Ecto neural progenitor cell (in vitro differentiated cells): ENCODE results near the gene CHIT1.

ENCODE experiments used
- DNase-seq: peaks from one replicate; pipeline ENCODE4 v3.0.0-alpha.2; 2018; ENCODE audit warnings: low spot score

The CHIT1 gene

DNA sequence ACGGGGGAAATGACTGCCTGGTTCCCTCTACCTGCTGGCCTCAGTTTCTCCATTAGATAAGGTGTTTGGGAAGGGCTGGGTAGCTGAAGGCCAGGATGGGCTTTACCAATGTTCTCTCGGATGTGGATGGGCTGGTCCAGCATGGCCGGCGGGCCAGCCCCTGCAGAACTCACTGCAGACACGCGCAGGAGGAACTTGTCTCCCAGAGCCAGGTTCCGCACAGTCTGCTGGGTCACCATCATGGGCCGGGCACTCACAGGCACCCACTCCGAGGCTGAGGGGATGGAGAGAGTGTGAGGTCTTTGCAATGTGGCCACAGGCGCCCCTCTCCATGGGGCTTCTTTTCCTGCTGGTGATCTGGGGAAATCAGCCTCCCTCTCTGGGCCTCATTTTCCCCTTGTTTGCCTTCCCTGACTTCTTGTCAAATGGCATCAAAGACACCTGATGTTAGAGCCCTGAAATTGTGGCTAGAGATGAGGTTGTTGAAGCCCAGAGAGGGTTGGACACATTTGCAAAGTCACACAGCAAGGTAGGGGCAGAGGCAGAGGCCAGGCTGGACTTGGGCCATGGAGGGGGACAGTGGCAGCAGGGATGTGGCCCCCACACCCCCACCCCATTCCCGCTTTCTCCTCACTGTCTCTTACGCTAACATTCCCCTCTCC, 55.0 kb downstream of the CHIT1 start:
- no peak for DNase-seq

DNA sequence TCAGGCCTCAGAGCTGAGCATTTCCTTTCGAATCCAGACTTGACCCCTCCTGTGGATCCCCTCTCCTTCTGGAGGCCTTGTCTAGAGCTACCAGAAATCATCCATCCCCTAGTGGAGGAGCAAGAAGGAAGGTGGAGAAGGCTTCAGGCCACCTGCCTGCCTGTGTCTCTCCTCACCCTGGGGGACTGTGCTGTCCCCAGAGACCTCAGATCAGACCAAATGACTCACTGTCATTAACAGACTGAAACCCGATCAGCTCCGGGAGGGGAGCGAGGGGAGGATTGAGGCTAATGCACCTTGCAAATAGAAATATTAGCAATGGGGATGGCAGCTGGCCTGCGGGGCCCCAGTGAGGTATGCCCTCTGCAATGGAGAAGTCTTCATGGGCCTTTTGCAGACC, 55.9 kb downstream of the CHIT1 start:
- no peak for DNase-seq

DNA sequence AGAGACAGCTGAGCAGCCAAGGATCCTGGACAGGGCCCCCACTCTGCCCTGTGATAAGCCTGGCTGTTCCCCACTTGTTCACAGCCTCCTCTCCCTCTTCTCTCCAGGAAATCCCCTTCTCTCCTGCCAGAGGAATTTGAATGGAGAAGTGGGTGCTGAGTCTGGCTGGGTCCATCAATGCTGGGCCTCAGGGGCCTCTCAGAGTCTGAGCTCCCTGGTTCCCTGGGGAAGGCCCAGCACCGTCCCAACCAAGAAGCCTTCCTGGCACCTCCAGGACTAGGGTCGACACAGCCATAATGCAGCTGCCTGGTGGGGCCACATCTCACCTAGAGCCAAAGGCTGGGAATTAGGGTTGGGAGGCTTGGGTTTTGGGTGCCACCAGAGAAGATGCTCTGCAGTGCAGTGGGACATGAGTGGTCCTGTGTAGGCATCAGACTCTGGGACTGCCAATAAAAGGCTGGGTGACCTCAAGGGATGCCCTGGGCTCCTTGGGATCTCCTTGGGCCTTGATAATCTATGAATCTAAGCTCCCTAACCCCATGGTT, 56.4 kb downstream of the CHIT1 start:
- no peak for DNase-seq

DNA sequence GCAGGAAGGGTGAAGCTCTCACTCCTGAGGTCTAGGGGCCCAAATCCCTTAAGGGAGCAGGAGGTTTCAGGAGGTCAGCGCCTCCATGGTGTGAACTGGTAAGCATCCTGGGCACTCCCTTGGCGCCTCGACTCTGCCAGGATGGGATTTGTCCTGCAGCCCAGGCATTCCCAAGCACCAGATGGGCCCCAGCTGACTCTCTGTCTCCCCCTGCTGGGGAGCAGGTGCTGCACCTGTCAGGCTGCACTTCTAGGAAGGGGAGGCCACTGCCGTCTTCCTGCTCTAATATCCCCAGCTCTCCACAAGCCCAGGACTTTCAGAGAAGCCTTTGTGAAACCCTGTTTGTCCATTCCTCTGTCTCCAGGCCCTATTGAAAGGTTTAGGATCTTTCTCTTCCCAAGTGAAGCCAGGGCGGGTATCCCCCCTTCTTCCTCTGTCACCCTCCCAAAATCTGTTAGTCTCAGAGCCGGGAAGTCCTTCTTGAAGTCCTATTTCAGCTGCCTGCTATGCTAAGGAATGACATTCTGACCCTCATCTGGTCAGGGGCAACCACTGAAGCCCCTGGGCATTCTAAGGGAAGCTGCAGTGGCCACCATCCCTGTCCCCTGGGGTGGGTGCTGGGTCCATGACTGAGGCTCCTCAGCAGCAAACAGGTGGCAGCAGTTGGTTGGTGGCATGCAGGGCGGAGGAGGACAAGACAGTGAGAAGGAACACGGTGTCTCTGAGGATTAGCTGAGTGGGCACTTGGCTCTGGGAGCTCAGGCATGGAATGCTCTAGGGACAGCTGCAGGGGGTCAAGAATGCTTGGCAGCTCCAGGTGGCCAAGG, 57.1 kb downstream of the CHIT1 start:
- peak; percentile 80 for DNase-seq

DNA sequence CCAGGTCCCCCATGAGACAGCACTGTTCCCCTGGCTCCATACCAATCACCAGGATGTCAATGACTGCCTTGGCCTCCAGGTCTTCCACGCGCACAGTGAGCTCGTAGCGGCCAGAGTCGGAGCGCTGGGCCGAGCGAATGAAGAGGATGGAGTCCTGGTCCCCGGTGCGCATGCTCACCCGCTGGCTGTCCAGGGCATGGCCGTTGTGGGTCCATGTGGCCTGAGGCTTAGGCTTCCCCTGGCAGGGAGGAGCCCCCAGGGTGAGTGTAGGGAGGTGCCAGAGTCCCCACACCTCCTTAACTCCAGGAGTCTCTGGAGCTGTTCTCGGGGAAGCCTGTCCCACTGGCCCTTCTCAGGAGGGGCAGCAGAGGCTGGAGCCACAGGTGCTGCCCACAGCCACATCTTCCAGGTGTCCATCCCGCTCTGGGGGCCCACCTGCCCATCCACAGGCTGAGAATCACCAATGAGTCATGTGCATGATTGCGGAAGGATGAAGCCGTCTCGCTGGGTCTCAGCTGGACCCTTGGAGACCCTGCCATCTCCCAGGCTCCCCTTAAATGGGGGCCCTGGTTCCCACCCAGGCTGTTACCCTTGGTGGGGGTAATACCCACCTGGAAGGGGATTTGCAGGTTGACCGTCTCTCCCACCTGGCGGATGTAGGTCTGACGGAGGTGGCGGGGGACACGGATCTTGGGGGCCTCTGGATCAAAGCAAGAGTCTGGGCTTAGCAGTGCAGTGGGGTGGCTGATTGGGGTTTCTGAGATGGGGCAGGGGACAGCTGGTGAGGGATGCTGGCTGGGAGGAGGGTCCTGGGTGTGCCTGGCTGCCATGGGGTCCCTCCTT, 57.9 kb downstream of the CHIT1 start:
- DNase-seq: no peak

DNA sequence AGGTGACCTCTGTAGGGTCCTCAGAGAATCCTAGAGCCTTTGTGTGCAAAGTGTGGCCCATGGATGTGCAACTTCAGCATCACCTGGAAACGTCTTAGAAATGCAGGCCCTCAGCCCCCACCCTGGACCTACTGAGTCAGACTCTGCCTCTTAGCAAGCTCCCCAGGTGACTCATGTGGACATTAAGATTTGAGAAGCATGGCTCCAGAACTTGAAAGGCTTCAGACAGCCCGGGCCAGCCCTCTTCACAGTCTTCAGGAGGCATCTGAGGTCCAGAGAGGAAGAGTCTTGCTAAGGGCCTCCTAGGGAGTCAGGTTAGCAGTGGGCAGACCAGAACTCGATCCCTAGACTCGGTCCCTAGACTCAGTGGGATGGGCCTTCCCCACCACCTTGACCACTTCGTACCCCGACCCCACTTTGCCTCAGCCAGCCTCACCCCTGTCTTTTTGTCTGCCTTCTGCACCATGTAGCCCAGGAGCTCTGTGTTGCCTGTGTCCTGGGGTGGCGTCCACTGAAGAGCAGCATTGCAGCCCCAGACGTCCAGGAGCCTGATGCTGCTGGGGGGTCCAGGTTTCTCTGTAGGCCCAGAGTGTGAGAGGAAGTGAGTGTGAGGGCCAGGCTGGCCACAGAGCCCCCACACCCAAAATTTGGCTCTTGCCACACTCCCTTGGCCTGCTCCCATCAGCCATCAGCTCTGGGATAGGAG, 58.7 kb downstream of the CHIT1 start:
- no peak for DNase-seq

DNA sequence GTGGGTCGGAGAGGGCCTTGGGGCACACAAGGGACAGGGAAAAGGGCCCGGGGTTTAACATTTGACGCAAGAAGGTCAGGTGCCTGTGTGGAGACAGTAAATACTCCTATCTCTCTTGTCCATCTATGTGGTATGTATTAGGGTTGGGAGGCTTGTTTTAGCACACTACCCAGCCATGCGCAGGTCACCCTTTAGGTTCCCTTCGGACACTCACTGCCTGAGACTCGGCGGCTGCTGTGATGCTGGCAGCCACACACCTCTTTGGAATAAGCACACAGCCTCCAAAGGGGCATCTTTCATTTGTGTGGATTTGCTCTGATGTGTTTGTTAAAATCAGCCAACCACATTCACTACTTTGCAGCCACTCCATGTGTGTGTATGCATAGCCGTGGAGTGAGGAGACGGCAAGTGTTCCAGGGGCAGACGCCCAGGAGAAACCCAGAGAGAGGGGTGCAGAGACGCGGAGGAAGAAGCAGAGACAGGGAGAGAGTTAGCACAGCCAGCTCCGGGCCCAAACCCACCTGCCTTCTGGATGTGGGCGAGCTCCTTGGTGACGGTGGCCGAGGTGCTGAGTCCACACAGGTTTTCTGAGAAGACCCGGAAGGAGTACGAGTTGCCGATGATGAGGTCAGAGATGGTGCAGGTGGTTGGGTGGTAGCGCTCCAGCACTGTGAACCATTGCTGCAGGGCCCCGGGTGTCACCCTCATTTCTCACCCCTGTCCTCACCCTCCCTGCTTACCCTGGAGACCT, 59.5 kb downstream of the CHIT1 start:
- DNase-seq: no peak

DNA sequence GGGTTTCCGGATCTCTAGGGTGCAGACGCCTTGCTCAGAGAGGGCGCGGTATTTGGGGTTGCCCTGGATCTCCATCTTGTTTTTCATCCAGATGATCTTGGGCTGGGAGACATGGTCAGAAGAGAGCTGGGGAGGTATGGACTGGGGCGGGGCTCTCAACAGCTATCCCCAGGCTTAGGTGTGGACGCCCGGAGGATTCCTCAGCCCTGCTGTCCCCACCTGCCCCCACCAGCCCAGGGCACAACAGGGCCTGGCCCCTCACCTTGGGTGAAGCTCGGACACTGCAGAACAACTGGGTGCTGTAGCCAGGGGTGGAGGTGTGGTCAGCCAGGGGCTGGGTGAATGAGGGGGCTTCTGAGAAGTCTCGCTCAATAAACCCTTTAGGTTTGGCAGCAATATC, 60.5 kb downstream of the CHIT1 start:
- DNase-seq: no peak

DNA sequence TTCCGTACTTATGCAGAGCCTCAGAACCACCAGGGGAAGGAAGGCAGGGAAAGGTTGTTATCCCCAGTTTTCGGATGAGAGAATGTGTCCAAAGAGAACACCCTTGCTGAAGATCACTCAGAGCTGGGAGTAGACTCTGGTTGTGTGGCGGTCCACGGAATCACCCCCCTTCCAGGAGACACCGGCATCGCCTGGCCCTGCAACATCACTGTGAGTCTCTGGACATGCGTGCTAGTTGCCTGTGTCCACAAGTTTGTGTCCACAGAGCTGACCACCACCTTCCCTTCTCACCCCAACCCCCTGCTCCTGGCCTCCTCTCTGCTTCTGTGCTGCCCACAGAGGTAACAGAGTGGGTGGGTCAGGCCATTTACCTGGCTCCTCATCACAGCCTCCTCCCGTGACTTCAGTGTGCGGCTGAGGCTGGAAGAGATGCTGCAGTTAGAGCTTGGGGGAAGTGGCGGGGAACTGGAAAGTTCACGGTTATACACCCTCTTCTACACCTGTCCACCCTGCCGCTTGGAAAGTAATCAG, 61.2 kb downstream of the CHIT1 start:
- DNase-seq: no peak

DNA sequence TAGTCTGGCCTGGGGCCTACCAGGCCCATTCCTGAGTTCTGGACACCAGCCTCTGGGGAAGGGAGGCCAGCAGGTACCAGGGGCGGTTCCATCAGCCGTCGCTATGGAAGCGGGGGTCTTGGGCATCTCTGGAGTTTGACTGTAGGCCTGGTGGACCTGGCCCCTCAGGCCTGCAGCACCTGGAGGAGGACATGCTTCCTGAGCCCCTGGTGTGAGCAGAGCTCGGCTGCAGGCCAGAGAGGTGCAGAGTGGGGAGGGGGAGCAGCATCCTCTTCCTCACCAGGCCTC, 61.6 kb downstream of the CHIT1 start:
- DNase-seq: no peak

DNA sequence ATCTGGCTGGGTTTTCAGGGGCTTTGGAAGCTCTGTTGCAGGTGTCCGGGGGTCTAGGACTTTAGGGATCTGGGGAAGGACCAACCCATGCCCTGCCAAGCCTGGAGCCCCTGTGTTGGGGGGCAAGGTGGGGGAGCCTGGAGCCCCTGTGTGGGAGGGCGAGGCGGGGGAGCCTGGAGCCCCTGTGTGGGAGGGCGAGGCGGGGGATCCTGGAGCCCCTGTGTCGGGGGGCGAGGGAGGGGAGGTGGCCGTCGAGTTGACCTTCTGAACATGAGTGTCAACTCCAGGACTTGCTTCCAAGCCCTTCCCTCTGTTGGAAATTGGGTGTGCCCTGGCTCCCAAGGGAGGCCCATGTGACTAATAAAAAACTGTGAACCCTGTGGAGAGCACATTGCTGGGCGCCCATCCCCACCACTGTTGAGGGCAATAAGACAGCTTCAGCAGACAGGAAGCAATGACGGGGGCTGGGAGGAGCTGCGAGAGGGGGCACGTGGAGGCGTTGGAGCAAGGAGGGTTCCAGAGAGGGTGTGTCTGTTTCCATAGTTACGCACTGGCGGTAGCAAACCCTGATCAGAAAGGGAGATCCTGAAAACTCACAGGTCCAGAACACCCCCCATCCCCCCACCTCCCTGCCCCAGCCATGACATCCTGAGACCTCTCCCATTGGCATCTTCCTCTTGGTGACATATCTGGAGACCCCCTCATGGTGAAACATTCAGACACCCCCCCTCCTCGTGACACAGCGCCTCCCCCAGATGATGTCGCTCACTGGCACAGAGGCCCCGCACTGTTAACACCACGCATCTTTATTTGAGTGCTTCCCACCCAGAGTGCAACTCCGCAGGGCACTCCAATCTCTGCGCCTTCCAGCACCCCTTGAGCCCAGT, 62.2 kb downstream of the CHIT1 start:
- DNase-seq: no peak

DNA sequence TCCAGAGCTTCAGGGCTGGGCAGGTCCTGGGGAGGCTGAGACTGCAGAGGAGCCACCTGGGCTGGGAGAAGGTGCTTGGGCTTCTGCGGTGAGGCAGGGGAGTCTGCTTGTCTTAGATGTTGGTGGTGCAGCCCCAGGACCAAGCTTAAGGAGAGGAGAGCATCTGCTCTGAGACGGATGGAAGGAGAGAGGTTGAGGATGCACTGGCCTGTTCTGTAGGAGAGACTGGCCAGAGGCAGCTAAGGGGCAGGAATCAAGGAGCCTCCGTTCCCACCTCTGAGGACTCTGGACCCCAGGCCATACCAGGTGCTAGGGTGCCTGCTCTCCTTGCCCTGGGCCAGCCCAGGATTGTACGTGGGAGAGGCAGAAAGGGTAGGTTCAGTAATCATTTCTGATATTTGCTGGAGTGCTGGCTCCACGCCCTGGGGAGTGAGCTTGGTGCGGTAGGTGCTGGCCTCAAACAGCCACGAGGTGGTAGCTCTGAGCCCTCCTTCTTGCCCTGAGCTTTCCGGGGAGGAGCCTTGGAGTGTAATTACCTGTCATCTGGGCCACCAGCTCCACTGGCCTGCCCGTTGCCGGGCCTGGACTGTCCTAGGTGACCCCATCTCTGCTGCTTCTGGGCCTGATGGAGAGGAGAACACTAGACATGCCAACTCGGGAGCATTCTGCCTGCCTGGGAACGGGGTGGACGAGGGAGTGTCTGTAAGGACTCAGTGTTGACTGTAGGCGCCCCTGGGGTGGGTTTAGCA, 63.1 kb downstream of the CHIT1 start:
- no peak for DNase-seq
